Nephron progenitor cell (in vitro differentiated cells): ENCODE data around the gene DGKH.
A peak's percentile ranks its signal among the peaks of the same experiment; 100 is the strongest.

Source experiments
- DNase-seq: peaks from one replicate; pipeline ENCODE4 v3.0.0; 2021
- H3K27ac Mint-ChIP-seq: 2 replicates; pipeline ENCODE4 v1.8.0; 2021; ENCODE audit warnings: mild to moderate bottlenecking, moderate library complexity, mixed read lengths
- H3K27me3 Mint-ChIP-seq: 2 replicates; pipeline ENCODE4 v1.8.0; 2021; ENCODE audit warnings: mild to moderate bottlenecking, low read depth, mixed read lengths; ENCODE audit not compliant: poor library complexity
- H3K36me3 Mint-ChIP-seq: 2 replicates; pipeline ENCODE4 v1.8.0; 2021; ENCODE audit warnings: low read depth, mixed read lengths
- H3K4me1 Mint-ChIP-seq: 2 replicates; pipeline ENCODE4 v1.8.0; 2021; ENCODE audit warnings: mixed read lengths
- H3K4me3 Mint-ChIP-seq: 2 replicates; pipeline ENCODE4 v1.8.0; 2021; ENCODE audit warnings: mild to moderate bottlenecking, moderate library complexity, mixed read lengths
- H3K9me3 Mint-ChIP-seq: 2 replicates; pipeline ENCODE4 v1.8.0; 2021; ENCODE audit warnings: mild to moderate bottlenecking, moderate library complexity, mixed read lengths
- TF ChIP-seq, protein P1 (sequence below): fragments of 200-600 bp; sonication (generic); IDR thresholded peaks from 2 replicates; pipeline ENCODE4 v1.5.0; 2021; ENCODE audit warnings: antibody characterized with exemption

The DGKH gene

DNA sequence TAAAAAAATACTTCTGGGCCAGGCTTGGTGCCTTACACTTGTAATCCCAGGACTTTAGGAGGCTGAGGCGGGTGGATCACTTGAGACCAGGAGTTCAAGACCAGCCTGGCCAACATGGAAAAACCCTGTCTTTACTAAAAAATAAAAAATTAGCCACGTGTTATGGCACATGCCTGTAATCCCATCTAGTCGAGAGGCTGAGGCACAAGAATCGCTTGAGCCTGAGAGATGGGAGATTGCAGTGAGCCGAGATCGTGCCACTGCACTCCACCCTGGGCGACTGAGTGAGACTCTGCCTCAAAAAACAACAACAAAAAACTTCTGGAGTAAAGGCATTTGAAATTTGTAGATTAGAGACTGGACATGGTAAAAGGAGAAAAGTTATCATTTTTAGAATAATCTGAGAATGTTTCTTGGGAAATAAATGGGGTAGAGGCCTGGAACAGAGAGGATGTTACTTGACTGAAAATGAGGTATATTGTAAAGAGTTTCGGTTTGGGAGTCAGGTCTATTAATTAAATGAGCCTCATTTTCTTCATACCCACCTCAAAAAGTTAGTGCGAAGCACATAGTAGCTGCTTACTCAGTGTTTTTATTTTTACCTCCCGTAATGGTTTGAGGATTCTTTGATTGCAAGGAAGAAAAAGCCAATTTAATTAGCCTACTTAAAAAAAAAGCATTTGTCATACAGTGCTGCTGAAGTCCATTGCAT lies 226.1 kb downstream of the DGKH start:
- no peak overlapping the region for H3K4me3 Mint-ChIP-seq
- no peak for DNase-seq
- H3K27me3 Mint-ChIP-seq, result no peaks in the 10 kb centered on the region
- H3K27ac Mint-ChIP-seq, result no peak overlapping the region
- TF ChIP-seq, protein P1, sequence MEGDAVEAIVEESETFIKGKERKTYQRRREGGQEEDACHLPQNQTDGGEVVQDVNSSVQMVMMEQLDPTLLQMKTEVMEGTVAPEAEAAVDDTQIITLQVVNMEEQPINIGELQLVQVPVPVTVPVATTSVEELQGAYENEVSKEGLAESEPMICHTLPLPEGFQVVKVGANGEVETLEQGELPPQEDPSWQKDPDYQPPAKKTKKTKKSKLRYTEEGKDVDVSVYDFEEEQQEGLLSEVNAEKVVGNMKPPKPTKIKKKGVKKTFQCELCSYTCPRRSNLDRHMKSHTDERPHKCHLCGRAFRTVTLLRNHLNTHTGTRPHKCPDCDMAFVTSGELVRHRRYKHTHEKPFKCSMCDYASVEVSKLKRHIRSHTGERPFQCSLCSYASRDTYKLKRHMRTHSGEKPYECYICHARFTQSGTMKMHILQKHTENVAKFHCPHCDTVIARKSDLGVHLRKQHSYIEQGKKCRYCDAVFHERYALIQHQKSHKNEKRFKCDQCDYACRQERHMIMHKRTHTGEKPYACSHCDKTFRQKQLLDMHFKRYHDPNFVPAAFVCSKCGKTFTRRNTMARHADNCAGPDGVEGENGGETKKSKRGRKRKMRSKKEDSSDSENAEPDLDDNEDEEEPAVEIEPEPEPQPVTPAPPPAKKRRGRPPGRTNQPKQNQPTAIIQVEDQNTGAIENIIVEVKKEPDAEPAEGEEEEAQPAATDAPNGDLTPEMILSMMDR, result no peak
- peaks cover 39% of the 10 kb centered on the region for H3K4me1 Mint-ChIP-seq
- H3K36me3 Mint-ChIP-seq, result peaks cover 19% of the 10 kb centered on the region
- peaks cover 19% of the 10 kb centered on the region for H3K9me3 Mint-ChIP-seq

DNA sequence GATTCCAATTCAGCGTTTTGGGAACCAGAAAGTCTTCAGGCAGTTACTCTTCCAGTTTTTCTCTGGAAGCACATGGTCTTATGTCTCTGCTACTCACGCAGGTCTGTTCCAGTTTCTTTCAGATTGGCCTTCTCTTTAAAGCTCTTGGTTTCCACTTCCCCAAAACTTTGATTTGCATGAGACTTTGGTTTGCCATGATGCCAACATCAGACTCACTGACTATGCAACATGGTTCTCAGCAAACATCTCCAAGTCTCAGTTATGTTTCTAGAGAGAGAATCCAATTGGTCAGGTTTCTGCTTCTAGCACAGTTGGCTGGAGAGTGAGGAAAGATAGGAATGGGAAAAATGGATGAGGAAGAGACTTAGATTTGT lies 226.6 kb downstream of the DGKH start:
- Mint-ChIP-seq H3K36me3 (peaks cover 14% of the 10 kb centered on the region), H3K9me3 (peaks cover 14% of the 10 kb centered on the region), H3K4me3 (no peak overlapping the region), H3K27ac (no peak overlapping the region), H3K4me1 (peaks cover 39% of the 10 kb centered on the region), H3K27me3 (no peaks in the 10 kb centered on the region)
- DNase-seq, result no peak
- TF ChIP-seq, protein P1, result no peak

DNA sequence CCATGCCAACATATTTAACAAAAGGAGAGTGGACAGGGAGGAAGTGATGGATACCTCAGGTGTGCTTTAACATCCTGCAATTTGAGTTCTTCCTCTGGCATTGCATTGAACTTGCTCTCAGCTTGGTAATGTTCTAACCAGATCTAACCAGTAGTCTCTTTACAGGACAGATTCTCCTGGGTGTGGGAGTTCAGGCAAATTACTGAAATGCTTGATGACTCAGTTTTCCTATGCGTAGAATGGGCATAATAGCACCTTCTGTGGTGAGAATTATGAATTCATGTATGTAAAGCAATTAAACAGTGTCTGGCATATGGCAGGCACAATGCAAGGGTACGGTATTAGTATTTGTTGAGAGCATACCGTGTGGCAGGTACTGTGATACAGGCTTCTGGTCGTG lies 227.1 kb downstream of the DGKH start:
- H3K36me3 Mint-ChIP-seq, result peaks cover 9% of the 10 kb centered on the region
- peaks cover 10% of the 10 kb centered on the region for H3K9me3 Mint-ChIP-seq
- H3K4me1 Mint-ChIP-seq, result peaks cover 39% of the 10 kb centered on the region
- no peak overlapping the region for H3K27ac Mint-ChIP-seq
- no peak for DNase-seq
- no peak overlapping the region for H3K4me3 Mint-ChIP-seq
- H3K27me3 Mint-ChIP-seq, result no peaks in the 10 kb centered on the region
- TF ChIP-seq, protein P1, result no peak

DNA sequence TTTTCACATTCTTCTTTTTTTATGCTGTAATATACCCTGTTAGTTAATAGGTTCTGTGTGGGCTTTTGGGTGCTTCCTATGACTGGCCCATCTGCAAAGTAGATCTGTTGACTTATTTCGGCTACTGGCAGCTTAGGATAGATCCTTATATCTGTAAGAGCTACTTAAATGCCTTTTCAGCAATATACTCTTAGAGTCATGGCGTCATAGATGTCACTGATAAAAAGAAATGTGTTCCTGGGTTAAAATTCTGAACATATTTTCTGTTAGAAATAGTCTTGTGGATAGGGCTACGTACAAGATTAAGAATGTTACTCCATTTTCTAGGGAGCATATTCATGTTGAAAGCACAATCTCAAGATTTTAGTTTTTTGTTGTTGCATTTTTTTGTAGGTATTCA lies 228.2 kb downstream of the DGKH start:
- DNase-seq, result no peak
- no peaks in the 10 kb centered on the region for H3K36me3 Mint-ChIP-seq
- no peak overlapping the region for H3K4me3 Mint-ChIP-seq
- H3K9me3 Mint-ChIP-seq, result no peaks in the 10 kb centered on the region
- H3K27ac Mint-ChIP-seq, result no peak overlapping the region
- peaks cover 31% of the 10 kb centered on the region for H3K4me1 Mint-ChIP-seq
- H3K27me3 Mint-ChIP-seq, result no peaks in the 10 kb centered on the region
- TF ChIP-seq, protein P1, result no peak

DNA sequence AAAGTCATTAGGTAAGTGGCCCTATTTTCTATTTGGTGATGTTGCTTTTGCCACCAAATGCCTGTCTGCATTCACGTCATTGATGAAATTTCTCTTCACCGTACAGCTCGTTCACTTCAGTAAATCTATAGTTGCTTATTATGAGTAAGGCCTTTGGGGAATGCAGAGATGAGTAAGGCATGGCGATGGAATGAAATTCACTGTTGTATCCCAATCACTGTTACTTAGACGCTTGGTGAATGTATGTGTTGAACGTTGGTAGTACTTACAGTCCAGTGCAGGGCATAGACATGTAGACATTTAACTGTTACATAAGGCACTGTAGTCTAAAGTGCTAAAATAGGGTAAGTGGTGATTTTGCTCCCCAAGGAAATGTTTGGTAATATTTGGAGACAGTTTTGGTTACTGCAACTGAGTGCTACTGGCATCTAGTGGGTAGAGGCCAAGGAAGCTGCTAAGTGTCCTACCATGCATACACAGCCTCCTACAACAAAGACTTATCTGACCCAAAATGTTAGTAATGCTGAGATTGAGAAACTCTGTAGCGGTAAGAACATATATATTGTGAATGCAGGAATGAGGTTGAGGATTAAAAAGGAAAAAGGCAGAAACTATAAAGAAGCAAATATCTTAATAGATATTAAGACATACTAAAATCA lies 229.3 kb downstream of the DGKH start:
- no peaks in the 10 kb centered on the region for H3K36me3 Mint-ChIP-seq
- no peak for DNase-seq
- H3K4me3 Mint-ChIP-seq, result no peak overlapping the region
- peaks cover 30% of the 10 kb centered on the region for H3K4me1 Mint-ChIP-seq
- H3K27me3 Mint-ChIP-seq, result no peaks in the 10 kb centered on the region
- H3K9me3 Mint-ChIP-seq, result no peaks in the 10 kb centered on the region
- TF ChIP-seq, protein P1, result no peak
- peak overlapping the region; percentile 84 for H3K27ac Mint-ChIP-seq

GRCh38 chr13:42279080-42279479 lies 230.6 kb downstream of the DGKH start:
- no peak overlapping the region for H3K27ac Mint-ChIP-seq
- no peaks in the 10 kb centered on the region for H3K9me3 Mint-ChIP-seq
- H3K4me3 Mint-ChIP-seq, result no peak overlapping the region
- H3K36me3 Mint-ChIP-seq, result no peaks in the 10 kb centered on the region
- H3K4me1 Mint-ChIP-seq, result peaks cover 30% of the 10 kb centered on the region
- TF ChIP-seq, protein P1, result no peak
- no peak for DNase-seq
- H3K27me3 Mint-ChIP-seq, result no peaks in the 10 kb centered on the region
